ENCODE data around the gene SETD6. TPM values are rescaled to one million over a fixed set of nuclear protein-coding genes. Genes with fewer than 3 reads are reported as not detected.
A peak's percentile ranks its signal among the peaks of the same experiment; 100 is the strongest.

Gene SETD6
- total and polyA plus RNA-seq, 2 of the 13 experiments (the other 11 are each of a cell fraction or from before 2014, with no cell fraction given), result 24.0 to 25.7 TPM

GRCh38 chr16:58501242-58502131 is 13.8 kb upstream of the SETD6 start (continued):
- TF ChIP-seq ZNF230 (CRISPR knock-in tag; IDR thresholded peaks at IDR 0.05), result 0 out of 2 replicates have a peak, but pooled peaks have one; percentile 29
- TF ChIP-seq FOXM1 (CRISPR knock-in tag; IDR thresholded peaks at IDR 0.05), result no peak
- TF ChIP-seq ZNF577 (CRISPR knock-in tag; IDR thresholded peaks at IDR 0.05; ENCODE audit: borderline replicate concordance, low read depth), result no peak
- TF ChIP-seq LBX2 (CRISPR knock-in tag; IDR thresholded peaks at IDR 0.05; ENCODE audit: borderline replicate concordance), result no peak
- no peak for TF ChIP-seq ATM (IDR thresholded peaks at IDR 0.05; ENCODE audit: borderline replicate concordance)
- no peak for TF ChIP-seq SMARCC2 (IDR thresholded peaks at IDR 0.05)
- TF ChIP-seq HOXD1 (CRISPR knock-in tag; IDR thresholded peaks at IDR 0.05), result no peak
- peak; percentile 68; the same call in 1 of the 2 replicates for TF ChIP-seq ZC3H13 (CRISPR knock-in tag; IDR thresholded peaks at IDR 0.05)
- 0 out of 2 replicates have a peak, but pooled peaks have one; percentile 14 for TF ChIP-seq PAXIP1 (CRISPR knock-in tag; conservative IDR thresholded peaks at IDR 0.05)
- TF ChIP-seq ZNF556 (CRISPR knock-in tag; IDR thresholded peaks at IDR 0.05; ENCODE audit: borderline replicate concordance), result 0 out of 2 replicates have a peak, but pooled peaks have one; percentile 33
- TF ChIP-seq ZNF367 (CRISPR knock-in tag; IDR thresholded peaks at IDR 0.05; ENCODE audit: borderline replicate concordance), result no peak
- no peak for TF ChIP-seq TBL1XR1 (IDR thresholded peaks at IDR 0.05; ENCODE audit: borderline replicate concordance, low read length, partially characterized antibody)
- no peak for TF ChIP-seq ZNF546 (CRISPR knock-in tag; conservative IDR thresholded peaks at IDR 0.05)
- no peak for TF ChIP-seq GZF1 (CRISPR knock-in tag; IDR thresholded peaks at IDR 0.05)
- TF ChIP-seq ATAD3A (CRISPR knock-in tag; IDR thresholded peaks at IDR 0.05), result no peak
- no peak for TF ChIP-seq ZFP62 (CRISPR knock-in tag; IDR thresholded peaks at IDR 0.05)
- TF ChIP-seq YY1 (IDR thresholded peaks at IDR 0.05; ENCODE audit: insufficient read depth, insufficient replicate concordance, low read depth, low read length), result no peak
- no peak for TF ChIP-seq ARID5B (CRISPR knock-in tag; IDR thresholded peaks at IDR 0.05)
- TF ChIP-seq GTF2F1 (IDR thresholded peaks at IDR 0.05; ENCODE audit: low read length), result no peak
- TF ChIP-seq ZNF768 (CRISPR knock-in tag; IDR thresholded peaks at IDR 0.05), result no peak; the same call in 1 of the 2 replicates

Measured in HepG2 (cell line).